ENCODE measurements around the gene EIF1AD.

EIF1AD gene

DNA sequence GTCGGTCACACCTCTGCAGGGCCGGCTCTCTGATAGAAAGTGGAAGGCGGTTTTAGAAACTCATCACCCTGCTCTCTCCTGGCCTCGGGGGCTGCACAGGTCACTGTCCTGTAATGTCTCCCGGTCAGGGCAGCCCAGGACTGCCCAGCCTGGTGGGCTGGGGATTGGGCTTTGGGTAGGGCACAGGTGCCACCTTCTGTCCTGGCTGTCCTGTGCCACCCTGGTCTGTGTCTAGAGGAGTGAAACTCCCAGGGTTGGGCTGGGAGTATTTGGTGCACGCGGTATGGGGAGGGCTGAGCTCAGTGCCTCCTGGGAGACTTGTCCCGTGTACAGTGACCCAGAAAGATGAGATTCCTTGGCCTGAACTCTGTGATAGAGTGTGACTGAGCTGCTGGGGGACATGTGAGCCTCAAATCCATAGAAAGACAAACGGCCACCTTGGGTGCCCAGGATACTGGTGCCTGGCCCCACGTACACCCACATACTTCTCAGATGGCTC, 22.6 kb downstream of the EIF1AD start:
- POLR2A ChIA-PET: no interaction called here
- no peaks in the 10 kb centered on the region for H3K4me1 ChIP-seq (ENCODE audit: control extremely low read depth in 1 of 4, control insufficient read depth in 4 of 4, insufficient read depth in 4 of 4, low read length in 3 of 4)
- 91% methylated on average over 7 of the region's 10 CpGs for WGBS (ENCODE audit: insufficient coverage)
- no peaks in the 10 kb centered on the region for H3K27me3 ChIP-seq (replicated peaks in 2 of 5; ENCODE audit: control insufficient read depth in 4 of 5, insufficient read depth in 5 of 5, low read length in 4 of 5)
- peaks cover 6 to 46% (median 31%) of the 10 kb centered on the region in 4 experiments for H3K36me3 ChIP-seq (ENCODE audit: control insufficient read depth in 4 of 4, insufficient read depth in 4 of 4, low read length in 3 of 4)
- H3K9me3 ChIP-seq (ENCODE audit: control extremely low read depth in 1 of 5, control insufficient read depth in 4 of 5, insufficient read depth in 2 of 5, low read depth in 1 of 5, low read length in 4 of 5): no peaks in the 10 kb centered on the region
- no peak overlapping the region for H3K27ac ChIP-seq (ENCODE audit: insufficient read depth in 1 of 2, low read depth in 1 of 2, low read length in 2 of 2, poor library complexity in 1 of 2, severe bottlenecking in 2 of 2)
- CTCF ChIA-PET: interaction anchor here (1.1 to 1.9 kb wide), 2 partner anchors 88 to 95 kb away, joined by 5 to 7 read pairs; partner anchors contain the start of gene CCDC85B
- no peak for DNase-seq
- no peak overlapping the region for H3K4me3 ChIP-seq (ENCODE audit: control insufficient read depth in 1 of 7, extremely low read depth in 1 of 7, insufficient read depth in 4 of 7, low read depth in 2 of 7, low read length in 6 of 7)

DNA sequence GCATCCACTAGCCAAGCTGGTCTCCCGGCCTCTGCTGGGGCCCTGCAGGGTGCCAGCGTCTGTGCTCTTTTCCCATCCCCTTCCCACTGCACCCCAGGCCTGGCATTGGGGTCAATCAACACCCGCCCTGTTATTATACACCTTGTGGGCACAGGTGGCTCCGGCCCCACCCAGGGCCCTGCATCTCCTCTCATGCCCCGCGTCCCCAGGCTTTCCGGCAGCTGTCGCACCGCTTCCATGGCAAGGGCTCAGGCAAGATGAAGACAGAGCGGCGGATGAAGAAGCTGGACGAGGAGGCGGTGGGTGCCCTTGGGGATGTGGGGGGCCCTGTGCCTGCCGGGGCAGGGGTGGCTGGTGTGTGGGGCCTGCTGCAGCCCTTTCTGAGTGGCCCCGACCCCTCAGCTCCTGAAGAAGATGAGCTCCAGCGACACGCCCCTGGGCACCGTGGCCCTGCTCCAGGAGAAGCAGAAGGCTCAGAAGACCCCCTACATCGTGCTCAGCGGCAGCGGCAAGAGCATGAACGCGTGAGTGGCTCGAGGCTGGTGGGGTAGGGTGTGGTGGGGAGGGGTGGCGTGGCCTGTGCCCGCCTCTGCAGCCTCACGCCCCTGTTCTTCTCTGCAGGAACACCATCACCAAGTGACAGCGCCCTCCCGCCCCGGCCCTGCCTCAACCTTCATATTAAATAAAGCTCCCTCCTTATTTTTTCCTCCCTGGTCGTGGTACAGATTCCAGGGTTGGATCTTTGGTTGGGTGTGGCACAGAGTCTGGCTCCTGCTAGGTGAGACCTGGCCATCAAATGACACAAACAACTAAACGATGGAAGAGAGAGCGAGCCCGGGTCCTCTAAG, 23.3 kb downstream of the EIF1AD start:
- ChIA-PET POLR2A (no interaction called here), CTCF (interaction anchor here (1.9 kb wide), 1 partner anchor 87 kb away, joined by 7 read pairs; the partner anchor contains the start of gene CCDC85B)

DNA sequence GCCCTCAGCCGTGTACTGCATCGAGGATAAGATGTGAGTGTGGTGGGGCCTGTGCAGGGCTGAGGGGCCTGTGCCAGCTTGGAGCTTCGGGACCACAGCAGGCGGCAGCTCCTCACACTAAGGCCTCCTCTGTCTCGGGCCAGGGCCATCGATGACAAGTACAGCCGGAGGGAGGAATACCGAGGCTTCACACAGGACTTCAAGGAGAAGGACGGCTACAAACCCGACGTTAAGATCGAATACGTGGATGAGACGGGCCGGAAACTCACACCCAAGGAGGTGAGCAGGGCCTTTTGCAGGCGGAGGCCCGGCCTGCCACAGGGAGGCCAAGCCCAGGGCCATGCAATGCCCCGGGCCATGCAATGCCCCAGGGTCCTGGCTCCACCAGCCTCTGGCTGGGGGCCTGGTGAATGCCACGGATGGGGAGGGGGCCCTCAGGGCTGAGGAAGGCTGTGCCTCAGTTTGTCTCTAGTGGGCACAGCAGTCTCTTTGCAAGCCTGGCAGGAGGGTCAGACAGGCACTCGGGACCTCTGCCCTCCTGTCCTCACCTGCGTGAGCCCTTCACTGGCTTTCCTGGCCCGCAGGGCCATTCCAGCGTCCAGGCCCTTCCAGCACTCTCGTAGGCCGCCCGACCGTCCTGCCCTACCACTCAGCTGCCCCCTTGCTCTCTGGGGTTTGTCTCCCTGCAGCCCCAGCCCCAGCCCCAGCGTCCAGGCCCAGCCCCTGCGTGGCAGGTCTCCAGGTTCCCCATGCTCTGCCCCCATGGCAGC, 24.2 kb downstream of the EIF1AD start:
- peaks cover 6 to 55% (median 37%) of the 10 kb centered on the region in 4 experiments for H3K36me3 ChIP-seq (ENCODE audit: control insufficient read depth in 4 of 4, insufficient read depth in 4 of 4, low read length in 3 of 4)
- DNase-seq: no peak
- 97% methylated on average over 24 of the region's 29 CpGs for WGBS (ENCODE audit: insufficient coverage)
- H3K27me3 ChIP-seq (replicated peaks in 2 of 5; ENCODE audit: control insufficient read depth in 4 of 5, insufficient read depth in 5 of 5, low read length in 4 of 5): no peaks in the 10 kb centered on the region
- H3K27ac ChIP-seq (ENCODE audit: insufficient read depth in 1 of 2, low read depth in 1 of 2, low read length in 2 of 2, poor library complexity in 1 of 2, severe bottlenecking in 2 of 2): no peak overlapping the region
- CTCF ChIA-PET: interaction anchor here (1.4 kb wide), 1 partner anchor 67 kb away, joined by 3 read pairs; no protein-coding TSS in a partner anchor
- no peaks in the 10 kb centered on the region for H3K9me3 ChIP-seq (ENCODE audit: control extremely low read depth in 1 of 5, control insufficient read depth in 4 of 5, insufficient read depth in 2 of 5, low read depth in 1 of 5, low read length in 4 of 5)
- no peak overlapping the region for H3K4me3 ChIP-seq (ENCODE audit: control insufficient read depth in 1 of 7, extremely low read depth in 1 of 7, insufficient read depth in 4 of 7, low read depth in 2 of 7, low read length in 6 of 7)
- no peaks in the 10 kb centered on the region for H3K4me1 ChIP-seq (ENCODE audit: control extremely low read depth in 1 of 4, control insufficient read depth in 4 of 4, insufficient read depth in 4 of 4, low read length in 3 of 4)
- POLR2A ChIA-PET: no interaction called here

More for the DNA sequence above, 23.3 kb downstream of the EIF1AD start:
- Histone ChIP-seq H3K4me3 (ENCODE audit: control insufficient read depth in 1 of 7, extremely low read depth in 1 of 7, insufficient read depth in 4 of 7, low read depth in 2 of 7, low read length in 6 of 7) (no peak overlapping the region), H3K4me1 (ENCODE audit: control extremely low read depth in 1 of 4, control insufficient read depth in 4 of 4, insufficient read depth in 4 of 4, low read length in 3 of 4) (no peaks in the 10 kb centered on the region), H3K27me3 (replicated peaks in 2 of 5; ENCODE audit: control insufficient read depth in 4 of 5, insufficient read depth in 5 of 5, low read length in 4 of 5) (no peaks in the 10 kb centered on the region), H3K36me3 (ENCODE audit: control insufficient read depth in 4 of 4, insufficient read depth in 4 of 4, low read length in 3 of 4) (peaks cover 6 to 48% (median 33%) of the 10 kb centered on the region in 4 experiments), H3K9me3 (ENCODE audit: control extremely low read depth in 1 of 5, control insufficient read depth in 4 of 5, insufficient read depth in 2 of 5, low read depth in 1 of 5, low read length in 4 of 5) (no peaks in the 10 kb centered on the region), H3K27ac (ENCODE audit: insufficient read depth in 1 of 2, low read depth in 1 of 2, low read length in 2 of 2, poor library complexity in 1 of 2, severe bottlenecking in 2 of 2) (no peak overlapping the region)
- WGBS (ENCODE audit: insufficient coverage): 97% methylated on average over 17 of the region's 34 CpGs
- no peak for DNase-seq

- peaks cover 9 to 55% (median 39%) of the 10 kb centered on the region in 4 experiments for H3K36me3 ChIP-seq (ENCODE audit: control insufficient read depth in 4 of 4, insufficient read depth in 4 of 4, low read length in 3 of 4)
- WGBS (ENCODE audit: insufficient coverage): 93% methylated on average over 39 of the region's 43 CpGs
Measured at GRCh38 chr11:65976216-65977176, 25.5 kb downstream of the EIF1AD start.

GRCh38 chr11:65975771-65976170, 26.2 kb downstream of the EIF1AD start:
- POLR2A ChIA-PET: interaction anchor here (0.8 kb wide), 1 partner anchor 84 kb away, joined by 7 read pairs; no protein-coding TSS in a partner anchor

More at GRCh38 chr11:65976216-65977176, 25.5 kb downstream of the EIF1AD start:
- ChIA-PET POLR2A (no interaction called here), CTCF (interaction anchor here (1.4 kb wide), 1 partner anchor 69 kb away, joined by 3 read pairs; no protein-coding TSS in a partner anchor)
- no peaks in the 10 kb centered on the region for H3K27me3 ChIP-seq (replicated peaks in 2 of 5; ENCODE audit: control insufficient read depth in 4 of 5, insufficient read depth in 5 of 5, low read length in 4 of 5)
- H3K27ac ChIP-seq (ENCODE audit: insufficient read depth in 1 of 2, low read depth in 1 of 2, low read length in 2 of 2, poor library complexity in 1 of 2, severe bottlenecking in 2 of 2): no peak overlapping the region
- no peaks in the 10 kb centered on the region for H3K9me3 ChIP-seq (ENCODE audit: control extremely low read depth in 1 of 5, control insufficient read depth in 4 of 5, insufficient read depth in 2 of 5, low read depth in 1 of 5, low read length in 4 of 5)
- H3K4me1 ChIP-seq (ENCODE audit: control extremely low read depth in 1 of 4, control insufficient read depth in 4 of 4, insufficient read depth in 4 of 4, low read length in 3 of 4): no peaks in the 10 kb centered on the region
- no peak for DNase-seq
- no peak overlapping the region for H3K4me3 ChIP-seq (ENCODE audit: control insufficient read depth in 1 of 7, extremely low read depth in 1 of 7, insufficient read depth in 4 of 7, low read depth in 2 of 7, low read length in 6 of 7)

DNA sequence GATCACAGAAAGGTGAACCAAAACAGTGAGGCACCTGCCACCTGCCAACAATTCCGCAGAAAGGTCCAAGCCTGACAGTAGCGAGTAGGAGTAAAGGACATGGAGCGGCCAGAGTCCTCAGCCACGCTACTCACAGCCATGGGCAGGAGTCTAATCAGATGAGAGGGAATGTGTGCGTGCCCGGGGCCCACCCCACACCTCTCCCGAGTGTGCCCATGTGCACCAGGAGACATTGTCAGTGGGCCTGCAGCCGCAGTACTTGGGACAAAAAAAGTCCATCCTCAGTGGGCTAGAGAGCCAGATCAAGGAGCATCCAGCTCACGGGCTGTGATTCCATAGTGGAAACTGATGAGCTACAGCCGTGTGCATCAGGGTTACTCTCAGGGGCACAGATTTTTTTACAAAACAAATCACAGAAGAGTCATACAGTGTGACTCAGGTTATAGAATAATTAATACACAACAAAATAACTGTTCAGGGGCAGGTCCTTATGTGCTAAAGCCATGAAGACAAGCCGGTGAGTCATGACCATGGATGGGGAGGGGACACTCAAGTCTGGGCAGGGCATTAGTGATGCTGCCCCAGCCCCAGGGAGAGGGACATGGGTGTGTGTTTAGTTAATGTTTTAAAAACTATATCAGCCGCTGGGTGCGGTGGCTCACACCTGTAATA, 28.4 kb downstream of the EIF1AD start:
- Histone ChIP-seq H3K27ac (ENCODE audit: insufficient read depth in 1 of 2, low read depth in 1 of 2, low read length in 2 of 2, poor library complexity in 1 of 2, severe bottlenecking in 2 of 2) (no peak overlapping the region), H3K36me3 (ENCODE audit: control insufficient read depth in 4 of 4, insufficient read depth in 4 of 4, low read length in 3 of 4) (peaks cover 15 to 61% (median 42%) of the 10 kb centered on the region in 4 experiments), H3K27me3 (replicated peaks in 2 of 5; ENCODE audit: control insufficient read depth in 4 of 5, insufficient read depth in 5 of 5, low read length in 4 of 5) (no peaks in the 10 kb centered on the region), H3K4me1 (ENCODE audit: control extremely low read depth in 1 of 4, control insufficient read depth in 4 of 4, insufficient read depth in 4 of 4, low read length in 3 of 4) (no peaks in the 10 kb centered on the region), H3K9me3 (ENCODE audit: control extremely low read depth in 1 of 5, control insufficient read depth in 4 of 5, insufficient read depth in 2 of 5, low read depth in 1 of 5, low read length in 4 of 5) (no peaks in the 10 kb centered on the region), H3K4me3 (ENCODE audit: control insufficient read depth in 1 of 7, extremely low read depth in 1 of 7, insufficient read depth in 4 of 7, low read depth in 2 of 7, low read length in 6 of 7) (no peak overlapping the region)
- no peak for DNase-seq
- WGBS (ENCODE audit: insufficient coverage): 92% methylated on average over 8 of the region's 13 CpGs
- CTCF ChIA-PET: no interaction called here
- POLR2A ChIA-PET: no interaction called here

More at GRCh38 chr11:65975771-65976170, 26.2 kb downstream of the EIF1AD start:
- CTCF ChIA-PET: no interaction called here
- Histone ChIP-seq H3K4me3 (ENCODE audit: control insufficient read depth in 1 of 7, extremely low read depth in 1 of 7, insufficient read depth in 4 of 7, low read depth in 2 of 7, low read length in 6 of 7) (no peak overlapping the region), H3K9me3 (ENCODE audit: control extremely low read depth in 1 of 5, control insufficient read depth in 4 of 5, insufficient read depth in 2 of 5, low read depth in 1 of 5, low read length in 4 of 5) (no peaks in the 10 kb centered on the region), H3K36me3 (ENCODE audit: control insufficient read depth in 4 of 4, insufficient read depth in 4 of 4, low read length in 3 of 4) (peaks cover 9 to 55% (median 39%) of the 10 kb centered on the region in 4 experiments), H3K4me1 (ENCODE audit: control extremely low read depth in 1 of 4, control insufficient read depth in 4 of 4, insufficient read depth in 4 of 4, low read length in 3 of 4) (no peaks in the 10 kb centered on the region), H3K27me3 (replicated peaks in 2 of 5; ENCODE audit: control insufficient read depth in 4 of 5, insufficient read depth in 5 of 5, low read length in 4 of 5) (no peaks in the 10 kb centered on the region), H3K27ac (ENCODE audit: insufficient read depth in 1 of 2, low read depth in 1 of 2, low read length in 2 of 2, poor library complexity in 1 of 2, severe bottlenecking in 2 of 2) (no peak overlapping the region)
- 96% methylated on average over 9 of the region's 9 CpGs for WGBS (ENCODE audit: insufficient coverage)
- no peak for DNase-seq
